IMR-90 (cell line): Measurements from ENCODE around the gene CDH12. TPM values are rescaled to one million over a fixed set of nuclear protein-coding genes. Genes with fewer than 3 reads are reported as not detected.

Source experiments
- ATAC-seq: fragments of 200-7000 bp; cut with Tn5 transposase; 2 replicates; pipeline ENCODE4 v1.9.1; 2020; ENCODE audit warnings: low read depth, mild to moderate bottlenecking, moderate library complexity
- BruUV-seq: library from RNA; stranded (reverse); fragments of 400-500 nt; replicated peaks from 2 replicates; lab custom pipeline; 2021; lab: Mats Ljungman, UMichigan
- CTCF ChIA-PET: fragments of 300-600 bp; formaldehyde crosslinking; extraction: SDS; loops from one replicate; lab custom pipeline; 2021; ENCODE audit warnings: antibody characterized with exemption; lab: Yijun Ruan, JAX
- POLR2A ChIA-PET: fragments of 300-600 bp; sonication (Branson Sonifier 250); formaldehyde crosslinking; loops from one replicate; lab custom pipeline; 2022; ENCODE audit warnings: antibody characterized with exemption; ENCODE audit not compliant: unreplicated experiment; lab: Charles Lee
- DNase-seq: peaks from one replicate; pipeline ENCODE4 v3.0.0; 2013
- H2AFZ ChIP-seq: replicated peaks from 2 replicates; pipeline ENCODE3; 2013; ENCODE audit warnings: low read length, mild to moderate bottlenecking; ENCODE audit not compliant: poor library complexity
- H2AK5ac ChIP-seq: 2 replicates; pipeline ENCODE4 v1.6.1; 2013; ENCODE audit warnings: low read depth, low read length, inconsistent platforms
- H2AK9ac ChIP-seq: replicated peaks from 2 replicates; pipeline ENCODE3; 2013; ENCODE audit warnings: mild to moderate bottlenecking, low read depth, low read length, moderate library complexity; ENCODE audit not compliant: poor library complexity
- H2BK120ac ChIP-seq: 2 replicates; pipeline ENCODE4 v1.6.1; 2013; ENCODE audit warnings: low read depth, low read length, inconsistent platforms
- H2BK15ac ChIP-seq: 3 replicates; pipeline ENCODE4 v1.6.1; 2013; ENCODE audit warnings: low read depth, low read length, inconsistent platforms
- H2BK20ac ChIP-seq: 2 replicates; pipeline ENCODE4 v1.6.1; 2013; ENCODE audit warnings: low read depth, mild to moderate bottlenecking, inconsistent platforms, low read length, moderate library complexity
- H2BK5ac ChIP-seq: 2 replicates; pipeline ENCODE4 v1.6.1; 2013; ENCODE audit warnings: mild to moderate bottlenecking, low read depth, low read length, inconsistent platforms; ENCODE audit not compliant: poor library complexity, severe bottlenecking
- H3K14ac ChIP-seq: replicated peaks from 2 replicates; pipeline ENCODE4 v1.6.1; 2013; ENCODE audit warnings: low read depth, low read length, inconsistent platforms
- H3K18ac ChIP-seq: 2 replicates; pipeline ENCODE4 v1.6.1; 2013; ENCODE audit warnings: low read depth, low read length, control low read depth
- H3K23ac ChIP-seq: 2 replicates; pipeline ENCODE4 v1.6.1; 2013; ENCODE audit warnings: low read depth, low read length, inconsistent platforms
- H3K27ac ChIP-seq: 2 replicates; pipeline ENCODE4 v1.5.1; 2013; ENCODE audit warnings: mild to moderate bottlenecking, control low read depth, low read length; ENCODE audit not compliant: insufficient read depth
- H3K27me3 ChIP-seq: 2 replicates; pipeline ENCODE4 v1.6.1; 2013; ENCODE audit warnings: low read length; ENCODE audit not compliant: control insufficient read depth, insufficient read depth
- H3K36me3 ChIP-seq: 2 replicates; pipeline ENCODE4 v1.6.1; 2013; ENCODE audit warnings: low read length, mixed read lengths; ENCODE audit not compliant: control insufficient read depth, insufficient read depth
- H3K4ac ChIP-seq: 2 replicates; pipeline ENCODE4 v1.6.1; 2013; ENCODE audit warnings: low read depth, low read length, inconsistent platforms
- H3K4me1 ChIP-seq: 2 replicates; pipeline ENCODE4 v1.6.1; 2013; ENCODE audit warnings: low read length, mixed read lengths; ENCODE audit not compliant: control insufficient read depth, insufficient read depth
- H3K4me2 ChIP-seq: 2 replicates; pipeline ENCODE4 v1.6.1; 2013; ENCODE audit warnings: low read depth, mild to moderate bottlenecking, control low read depth, low read length, moderate library complexity
- H3K4me3 ChIP-seq: 2 replicates; pipeline ENCODE4 v1.5.1; 2013; ENCODE audit warnings: low read depth, mild to moderate bottlenecking, control low read depth, low read length, moderate library complexity; ENCODE audit not compliant: insufficient read depth
- H3K56ac ChIP-seq: 2 replicates; pipeline ENCODE4 v1.6.1; 2013; ENCODE audit warnings: low read length, inconsistent platforms; ENCODE audit not compliant: insufficient read depth; ENCODE audit errors: extremely low read depth
- H3K79me1 ChIP-seq, 2 experiments: 2 replicates each; pipeline ENCODE4 v1.6.1; 2013; ENCODE audit warnings: low read length in 2 of 2, inconsistent platforms in 1 of 2, low read depth in 1 of 2
- H3K9ac ChIP-seq: 2 replicates; pipeline ENCODE4 v1.6.1; 2013; ENCODE audit warnings: low read depth, low read length, control low read depth
- H3K9me1 ChIP-seq: 2 replicates; pipeline ENCODE4 v1.6.1; 2013; ENCODE audit warnings: low read length, inconsistent platforms; ENCODE audit not compliant: insufficient read depth
- H3K9me3 ChIP-seq: 2 replicates; pipeline ENCODE4 v1.6.1; 2013; ENCODE audit warnings: low read length; ENCODE audit not compliant: control insufficient read depth, insufficient read depth
- H4K20me1 ChIP-seq: 2 replicates; pipeline ENCODE4 v1.6.1; 2013; ENCODE audit warnings: low read length, inconsistent platforms; ENCODE audit not compliant: insufficient read depth
- H4K5ac ChIP-seq: 2 replicates; pipeline ENCODE4 v1.6.1; 2013; ENCODE audit warnings: mild to moderate bottlenecking, low read depth, low read length, control low read depth
- H4K8ac ChIP-seq, 2 experiments: 2 replicates each; pipeline ENCODE4 v1.6.1; 2013; ENCODE audit warnings: low read depth in 2 of 2, low read length in 2 of 2, control low read depth in 1 of 2, inconsistent platforms in 1 of 2
- H4K91ac ChIP-seq: 2 replicates; pipeline ENCODE4 v1.6.1; 2013; ENCODE audit warnings: low read depth, low read length, inconsistent platforms; ENCODE audit not compliant: insufficient read depth
- BHLHE40 ChIP-seq: fragments of 150-350 bp; IDR thresholded peaks from 2 replicates; pipeline ENCODE4 v1.6.1; 2016; ENCODE audit warnings: mild to moderate bottlenecking, low read depth, low read length
- CEBPB ChIP-seq: IDR thresholded peaks from 2 replicates; pipeline ENCODE4 v1.6.1; 2012; ENCODE audit warnings: low read depth, low read length, improper control_type of control experiment
- CHD1 ChIP-seq: IDR thresholded peaks from 2 replicates; pipeline ENCODE4 v1.6.1; 2012; ENCODE audit warnings: low read depth, low read length, improper control_type of control experiment
- CTCF ChIP-seq: conservative IDR thresholded peaks from 2 replicates; pipeline ENCODE4 v1.5.1; 2012; ENCODE audit warnings: mild to moderate bottlenecking, low read depth, low read length, improper control_type of control experiment
- ELK1 ChIP-seq: fragments of 150-350 bp; IDR thresholded peaks from 2 replicates; pipeline ENCODE4 v1.6.1; 2016; ENCODE audit warnings: low read depth, mild to moderate bottlenecking, low read length, moderate library complexity, borderline replicate concordance
- FOS ChIP-seq: fragments of 150-350 bp; IDR thresholded peaks from 2 replicates; pipeline ENCODE4 v1.6.1; 2016; ENCODE audit warnings: low read depth, low read length
- MAFK ChIP-seq: IDR thresholded peaks from 2 replicates; pipeline ENCODE4 v1.6.1; 2012; ENCODE audit warnings: low read depth, low read length, improper control_type of control experiment
- MAZ ChIP-seq: IDR thresholded peaks from 2 replicates; pipeline ENCODE4 v1.6.1; 2012; ENCODE audit warnings: low read depth, mild to moderate bottlenecking, low read length, improper control_type of control experiment, moderate library complexity, borderline replicate concordance
- MXI1 ChIP-seq: IDR thresholded peaks from 2 replicates; pipeline ENCODE4 v1.6.1; 2012; ENCODE audit warnings: low read depth, mild to moderate bottlenecking, low read length, moderate library complexity, borderline replicate concordance
- NFE2L2 ChIP-seq: fragments of 150-350 bp; IDR thresholded peaks from 2 replicates; pipeline ENCODE4 v1.6.1; 2016; ENCODE audit warnings: low read depth, mild to moderate bottlenecking, low read length
- POLR2A ChIP-seq: IDR thresholded peaks from 2 replicates; pipeline ENCODE4 v1.6.1; 2012; ENCODE audit warnings: mild to moderate bottlenecking, low read depth, low read length
- RAD21 ChIP-seq: IDR thresholded peaks from 2 replicates; pipeline ENCODE4 v1.6.1; 2012; ENCODE audit warnings: low read length, improper control_type of control experiment
- RCOR1 ChIP-seq: IDR thresholded peaks from 2 replicates; pipeline ENCODE4 v1.6.1; 2012; ENCODE audit warnings: mild to moderate bottlenecking, low read length, improper control_type of control experiment; ENCODE audit not compliant: insufficient replicate concordance
- RFX5 ChIP-seq: IDR thresholded peaks from 2 replicates; pipeline ENCODE4 v1.8.0; 2012; ENCODE audit warnings: low read depth, mild to moderate bottlenecking, low read length, moderate library complexity
- SMC3 ChIP-seq: fragments of 150-350 bp; IDR thresholded peaks from 2 replicates; pipeline ENCODE4 v1.6.1; 2016; ENCODE audit warnings: low read depth, mild to moderate bottlenecking, antibody characterized with exemption, low read length, moderate library complexity
- USF2 ChIP-seq: fragments of 150-350 bp; IDR thresholded peaks from 2 replicates; pipeline ENCODE4 v1.6.1; 2017; ENCODE audit warnings: mild to moderate bottlenecking, antibody characterized with exemption, low read length, low read depth
- WGBS, 2 experiments: methylation state at CpG; one replicate each; pipeline versions ENCODE4 v1.1.5 to v1.1.7; 2013; ENCODE audit warnings: missing lambda C conversion rate in 2 of 2; ENCODE audit not compliant: insufficient read length in 1 of 2; ENCODE audit errors: extremely low coverage in 2 of 2; 5-methylcytosine and 5-hydroxymethylcytosine counted together
- dilution Hi-C: fragments of 300-500 bp; cut with HindIII; formaldehyde crosslinking; loops from one replicate; pipeline ENCODE4 v1.14.3; 2018; ENCODE audit warnings: low sequenced_read_pairs; ENCODE audit not compliant: unreplicated experiment
- in situ Hi-C: fragments of 300-500 bp; cut with MboI; formaldehyde crosslinking; loops from 3 replicates; pipeline ENCODE4 v1.14.3; 2019; ENCODE audit warnings: low sequenced_read_pairs, inconsistent platforms, mixed read lengths
- intact Hi-C: fragments of 100-400 bp; cut with micrococcal nuclease; formaldehyde crosslinking; loops from 2 replicates; pipeline ENCODE4 v1.10.0; 2022
- polyA plus RNA-seq, 3 experiments: library from polyadenylated mRNA; depleted of rRNA; stranded (reverse); fragments of >200 nt; gene quantifications; 2 replicates each; pipeline ENCODE4 v1.2.3, GENCODE V29; 2012; ENCODE audit warnings: low replicate concordance in 1 of 3
- total RNA-seq: library from RNA; depleted of rRNA; stranded (reverse); fragments of >200 nt; gene quantifications from 2 replicates; pipeline ENCODE4 v1.2.3, GENCODE V29; 2012

The CDH12 gene
- total and polyA plus RNA-seq, 2 of the 4 experiments (the other 2 are of a cell fraction) = not detected

- ChIA-PET POLR2A (no interaction called here), CTCF (no interaction called here)
- no peak overlapping the region for H3K18ac ChIP-seq
- no peak overlapping the region for H3K56ac ChIP-seq
- H4K8ac ChIP-seq = no peak overlapping the region
- H4K20me1 ChIP-seq = no peaks in the 10 kb centered on the region
- in situ Hi-C loops (no loop called here), dilution Hi-C loops (no loop called here), intact Hi-C loops (no loop called here)
- H3K23ac ChIP-seq = no peak overlapping the region
- H3K27me3 ChIP-seq = no peaks in the 10 kb centered on the region
- no peaks in the 10 kb centered on the region for H3K4me1 ChIP-seq
- H3K4me2 ChIP-seq = no peak overlapping the region
- H3K9me1 ChIP-seq = no peaks in the 10 kb centered on the region
- no peak overlapping the region for H2BK15ac ChIP-seq
- ATAC-seq (no peak), DNase-seq (no peak)
- H3K9ac ChIP-seq = no peak overlapping the region
- WGBS, 2 experiments = 40% methylated on average over 1 of the region's 5 CpGs; no CpG with 5 or more reads in 1 of the 2 experiments
- H3K4me3 ChIP-seq = no peak overlapping the region
- H3K36me3 ChIP-seq = no peaks in the 10 kb centered on the region
- H4K91ac ChIP-seq = no peak overlapping the region
- H4K5ac ChIP-seq = no peak overlapping the region
- no TSS peak for BruUV-seq
- H3K4ac ChIP-seq = no peak overlapping the region
- H3K79me1 ChIP-seq = no peaks in the 10 kb centered on the region
- no peak overlapping the region for H2BK120ac ChIP-seq
- H2BK20ac ChIP-seq = no peak overlapping the region
- no peak overlapping the region for H3K14ac ChIP-seq
- no peak overlapping the region for H2AK9ac ChIP-seq
- no peak overlapping the region for H2BK5ac ChIP-seq
- H2AK5ac ChIP-seq = no peak overlapping the region
- H3K27ac ChIP-seq = no peak overlapping the region
- TF ChIP-seq MAFK (no peak), BHLHE40 (no peak), CEBPB (no peak), NFE2L2 (no peak), RFX5 (no peak), CHD1 (no peak), RAD21 (no peak), RCOR1 (no peak), MAZ (no peak), ELK1 (no peak), FOS (no peak), MXI1 (no peak), CTCF (no peak), SMC3 (no peak), USF2 (no peak), POLR2A (no peak)
- H2AFZ ChIP-seq = no peak overlapping the region
- no peaks in the 10 kb centered on the region for H3K9me3 ChIP-seq
Measured at GRCh38 chr5:22258139-22258538, 595.0 kb downstream of the CDH12 start.
